DND-41 (cell line): Measurements from ENCODE around the gene TAF4.

Experiments
- EZH2 ChIP-seq: IDR thresholded peaks from 3 replicates; pipeline ENCODE4 v1.6.1; 2012; ENCODE audit warnings: borderline replicate concordance, low read depth, mild to moderate bottlenecking, moderate library complexity, low read length, inconsistent platforms; ENCODE audit not compliant: severe bottlenecking
- TF ChIP-seq, protein P1 (sequence below): IDR thresholded peaks from 2 replicates; pipeline ENCODE4 v1.5.1; 2012; ENCODE audit warnings: borderline replicate concordance, low read length, moderate library complexity, mild to moderate bottlenecking; ENCODE audit not compliant: poor library complexity, severe bottlenecking; ENCODE audit errors: extremely low read depth

DNA sequence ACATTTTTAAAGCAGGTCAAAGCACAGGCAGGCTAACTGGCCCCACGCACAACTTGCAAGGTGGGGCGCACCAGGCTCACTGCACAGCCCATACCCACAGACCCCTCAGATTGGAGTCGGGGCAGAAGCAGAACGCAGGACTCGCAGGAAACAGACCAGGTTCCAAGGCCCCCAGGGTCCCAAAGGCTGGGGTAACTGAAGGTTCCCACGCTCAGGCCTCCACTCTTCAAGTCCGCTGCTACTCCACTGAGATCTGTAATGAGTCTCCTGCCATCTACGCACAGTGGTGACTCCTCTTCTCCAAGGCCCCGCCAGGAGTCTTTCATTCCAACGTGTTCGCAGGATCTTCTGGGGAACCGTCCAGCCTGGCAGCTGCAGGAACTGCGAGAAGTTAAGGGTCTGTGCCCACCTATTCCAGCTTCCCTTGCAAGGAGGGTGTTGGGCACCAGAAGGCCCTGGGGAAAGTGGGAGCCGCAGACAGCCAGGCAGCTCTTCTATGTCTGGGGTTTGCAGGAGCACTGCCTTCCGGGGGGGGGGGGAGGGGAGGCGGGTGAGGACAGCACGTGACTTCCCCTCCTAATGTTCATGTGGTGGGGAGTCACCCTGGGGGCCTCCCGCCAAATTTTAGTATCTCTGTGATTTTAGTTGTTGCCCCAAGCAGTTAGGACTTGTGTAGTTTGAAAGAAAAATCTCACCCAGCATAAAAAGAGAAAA lies 2.0 kb upstream of the TAF4 start:
- TF ChIP-seq EZH2: no peak
- TF ChIP-seq, protein P1, sequence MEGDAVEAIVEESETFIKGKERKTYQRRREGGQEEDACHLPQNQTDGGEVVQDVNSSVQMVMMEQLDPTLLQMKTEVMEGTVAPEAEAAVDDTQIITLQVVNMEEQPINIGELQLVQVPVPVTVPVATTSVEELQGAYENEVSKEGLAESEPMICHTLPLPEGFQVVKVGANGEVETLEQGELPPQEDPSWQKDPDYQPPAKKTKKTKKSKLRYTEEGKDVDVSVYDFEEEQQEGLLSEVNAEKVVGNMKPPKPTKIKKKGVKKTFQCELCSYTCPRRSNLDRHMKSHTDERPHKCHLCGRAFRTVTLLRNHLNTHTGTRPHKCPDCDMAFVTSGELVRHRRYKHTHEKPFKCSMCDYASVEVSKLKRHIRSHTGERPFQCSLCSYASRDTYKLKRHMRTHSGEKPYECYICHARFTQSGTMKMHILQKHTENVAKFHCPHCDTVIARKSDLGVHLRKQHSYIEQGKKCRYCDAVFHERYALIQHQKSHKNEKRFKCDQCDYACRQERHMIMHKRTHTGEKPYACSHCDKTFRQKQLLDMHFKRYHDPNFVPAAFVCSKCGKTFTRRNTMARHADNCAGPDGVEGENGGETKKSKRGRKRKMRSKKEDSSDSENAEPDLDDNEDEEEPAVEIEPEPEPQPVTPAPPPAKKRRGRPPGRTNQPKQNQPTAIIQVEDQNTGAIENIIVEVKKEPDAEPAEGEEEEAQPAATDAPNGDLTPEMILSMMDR: no peak
